Suprapubic skin (tissue), 3 donors: ENCODE data around the gene SPSB4.

Experiments
- CTCF ChIP-seq, 2 donors: fragments of 200-600 bp in 1 of 2; fragments of 450-650 bp in 1 of 2; sonication (generic) in 1 of 2; IDR thresholded peaks; one replicate each; pipeline ENCODE4 v1.5.1; 2016 to 2019; ENCODE audit warnings: antibody characterized with exemption in 2 of 2, mild to moderate bottlenecking in 1 of 2, moderate library complexity in 1 of 2
- POLR2A ChIP-seq, 2 donors: fragments of 450-650 bp; IDR thresholded peaks; one replicate each; pipeline ENCODE4 v1.6.1; 2017; ENCODE audit warnings: antibody characterized with exemption in 2 of 2, mild to moderate bottlenecking in 2 of 2, moderate library complexity in 2 of 2

DNA sequence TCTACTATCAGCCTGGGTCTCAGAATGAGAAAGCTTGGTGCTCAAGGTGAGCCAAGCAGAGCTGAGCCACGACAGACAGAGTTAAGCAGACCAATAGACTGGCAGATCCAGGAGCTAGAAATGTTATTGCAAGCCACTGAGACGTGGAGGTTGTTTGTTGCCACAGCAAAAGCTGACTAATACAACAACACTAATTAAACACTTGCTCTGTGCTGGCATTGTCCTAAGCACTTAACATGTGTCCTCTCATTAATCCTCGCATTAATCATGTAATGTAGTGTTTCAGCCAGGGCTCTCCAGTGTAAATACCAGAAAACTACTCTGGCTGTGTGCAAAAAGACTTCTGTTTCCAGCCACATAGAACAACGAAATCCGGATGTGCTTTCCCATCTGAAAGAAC lies 11.6 kb upstream of the SPSB4 start:
- TF ChIP-seq CTCF (IDR thresholded peaks at IDR 0.05) (no peak), POLR2A (IDR thresholded peaks at IDR 0.05) (no peak)
